ENCODE results near the gene GRK1.

Gene GRK1

GRCh38 chr13:113764793-113765563 is 98.0 kb downstream of the GRK1 start:
- TF ChIP-seq CTCF (IDR thresholded peaks at IDR 0.05; ENCODE audit: insufficient read depth, low read depth, low read length, missing control alignments) = no peak
- no peak overlapping the region for H3K4me3 ChIP-seq (ENCODE audit: low read length)
- DNase-seq (ENCODE audit: low read depth) = no peak

DNA sequence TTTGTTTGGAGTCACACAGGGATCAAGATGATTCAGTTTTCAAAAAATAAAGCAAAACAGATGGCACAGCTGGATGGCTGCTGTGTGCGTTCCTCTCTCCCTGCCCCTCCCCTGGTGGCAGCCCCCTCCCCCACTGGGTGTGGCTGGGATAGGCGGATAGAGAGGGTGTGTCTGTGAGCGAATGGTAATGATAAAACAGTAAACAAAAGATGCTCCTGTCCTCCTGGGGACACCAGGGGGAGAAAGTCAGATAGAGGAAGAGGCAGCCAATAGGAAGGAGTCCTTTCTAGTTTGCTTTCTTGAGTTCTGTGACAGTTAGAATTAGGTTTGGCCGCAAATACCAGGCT is 98.5 kb downstream of the GRK1 start:
- no peak for TF ChIP-seq CTCF (IDR thresholded peaks at IDR 0.05; ENCODE audit: insufficient read depth, low read depth, low read length, missing control alignments)
- H3K4me3 ChIP-seq (ENCODE audit: low read length) = no peak overlapping the region
- no peak for DNase-seq (ENCODE audit: low read depth)

DNA sequence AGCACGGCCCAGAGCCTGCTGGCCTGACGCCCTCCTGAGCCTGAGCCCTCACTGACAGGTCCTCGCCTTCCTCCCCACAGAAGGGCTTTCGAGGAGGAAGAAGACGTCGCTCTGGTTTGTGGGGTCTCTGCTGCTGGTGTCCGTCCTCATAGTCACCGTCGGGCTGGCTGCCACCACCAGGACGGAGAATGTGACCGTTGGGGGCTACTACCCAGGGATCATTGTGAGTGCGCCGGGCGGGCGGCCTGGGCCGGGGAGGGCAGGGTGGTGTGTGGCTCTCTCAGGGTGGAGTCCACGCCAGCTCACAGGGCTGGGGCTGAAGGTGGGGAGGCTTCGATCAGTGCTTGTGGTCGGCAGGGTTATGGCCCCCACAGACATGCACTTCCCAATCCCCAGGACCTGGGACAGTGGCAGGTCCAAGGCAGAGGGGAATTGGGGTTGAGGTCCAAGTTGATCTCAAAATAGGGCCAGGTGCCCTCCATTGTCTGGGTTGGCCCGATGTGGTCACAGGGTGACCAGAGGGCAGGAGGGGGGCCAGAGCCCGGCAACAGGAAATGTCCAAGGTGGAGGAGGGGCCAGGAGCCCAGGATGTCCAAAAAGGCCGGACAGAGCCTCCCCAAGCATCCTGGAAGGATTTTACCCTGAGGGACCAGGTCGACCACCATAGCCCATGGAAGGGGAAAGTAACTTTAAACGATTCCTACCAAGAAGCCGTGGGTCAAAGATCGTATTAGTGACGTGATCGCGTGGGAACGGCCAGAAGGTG is 99.2 kb downstream of the GRK1 start:
- H3K4me3 ChIP-seq (ENCODE audit: low read length) = no peak overlapping the region
- TF ChIP-seq CTCF (IDR thresholded peaks at IDR 0.05; ENCODE audit: insufficient read depth, low read depth, low read length, missing control alignments) = no peak
- DNase-seq (ENCODE audit: low read depth) = no peak

GRCh38 chr13:113767366-113767765 is 100.3 kb downstream of the GRK1 start:
- no peak for TF ChIP-seq CTCF (IDR thresholded peaks at IDR 0.05; ENCODE audit: insufficient read depth, low read depth, low read length, missing control alignments)
- no peak for DNase-seq (ENCODE audit: low read depth)

GRCh38 chr13:113768018-113768905 is 101.2 kb downstream of the GRK1 start:
- DNase-seq (ENCODE audit: low read depth) = no peak
- no peak overlapping the region for H3K4me3 ChIP-seq (ENCODE audit: low read length)
- TF ChIP-seq CTCF (IDR thresholded peaks at IDR 0.05; ENCODE audit: insufficient read depth, low read depth, low read length, missing control alignments) = no peak

More at GRCh38 chr13:113767366-113767765, 100.3 kb downstream of the GRK1 start:
- H3K4me3 ChIP-seq (ENCODE audit: low read length) = no peak overlapping the region

- H3K4me3 ChIP-seq (ENCODE audit: low read length) = no peak overlapping the region
- DNase-seq (ENCODE audit: low read depth) = no peak
- TF ChIP-seq CTCF (IDR thresholded peaks at IDR 0.05; ENCODE audit: insufficient read depth, low read depth, low read length, missing control alignments) = no peak
Observed at GRCh38 chr13:113769106-113769505, 102.1 kb downstream of the GRK1 start.
